K562 (cell line): ENCODE measurements around the gene RNF166. TPM values are rescaled to one million over a fixed set of nuclear protein-coding genes. Genes with fewer than 3 reads are reported as not detected.

Experiments
- ARNT ChIP-seq, 2 experiments: fragments of 450-650 bp; IDR thresholded peaks; 2 replicates each; pipeline ENCODE4 v1.6.1; 2016; ENCODE audit warnings: mild to moderate bottlenecking in 1 of 2
- BRCA1 ChIP-seq, 2 experiments: fragments of 450-650 bp in 1 of 2; sonication (generic) in 1 of 2; formaldehyde crosslinking in 1 of 2; IDR thresholded peaks; 2 replicates each; pipeline versions ENCODE4 v1.5.0 to v1.6.1; 2017 to 2020; ENCODE audit warnings: mild to moderate bottlenecking in 1 of 2, missing genetic modification reagents in 1 of 2
- FOXA1 ChIP-seq: fragments of 450-650 bp; IDR thresholded peaks from 2 replicates; pipeline ENCODE4 v1.6.1; 2016; ENCODE audit warnings: mild to moderate bottlenecking, borderline replicate concordance
- GTF2F1 ChIP-seq: IDR thresholded peaks from 2 replicates; pipeline ENCODE4 v1.6.1; 2011; ENCODE audit warnings: low read depth, low read length, improper control_type of control experiment
- HIVEP1 ChIP-seq: fragments of 250-450 bp; sonication (Bioruptor Pico); IDR thresholded peaks from 2 replicates; pipeline ENCODE4 v1.4.0; 2020; ENCODE audit warnings: mild to moderate bottlenecking
- IRF2 ChIP-seq: sonication (generic); formaldehyde crosslinking; IDR thresholded peaks from 2 replicates; pipeline ENCODE4 v1.8.1; 2022; ENCODE audit warnings: mild to moderate bottlenecking, missing genetic modification reagents
- KLF10 ChIP-seq: fragments of 250-450 bp; sonication (Bioruptor Pico); IDR thresholded peaks from 2 replicates; pipeline ENCODE4 v1.6.1; 2021; ENCODE audit warnings: matching md5 sums
- MTA3 ChIP-seq: fragments of 450-650 bp; formaldehyde crosslinking; IDR thresholded peaks from 2 replicates; pipeline ENCODE4 v1.6.1; 2017; ENCODE audit warnings: mild to moderate bottlenecking, borderline replicate concordance
- NELFE ChIP-seq: IDR thresholded peaks from 2 replicates; pipeline ENCODE4 v1.6.1; 2011; ENCODE audit warnings: mild to moderate bottlenecking; ENCODE audit not compliant: insufficient read depth, insufficient read length
- NUFIP1 ChIP-seq: fragments of 450-650 bp; IDR thresholded peaks from 2 replicates; pipeline ENCODE4 v1.6.1; 2018; ENCODE audit not compliant: partially characterized antibody
- POLR3G ChIP-seq: IDR thresholded peaks from 2 replicates; pipeline ENCODE4 v1.6.1; 2011; ENCODE audit not compliant: insufficient read length, insufficient replicate concordance; ENCODE audit errors: extremely low read depth
- PRPF4 ChIP-seq: fragments of 200-400 bp; formaldehyde crosslinking; IDR thresholded peaks from one replicate; pipeline ENCODE4 v1.6.1; 2017; ENCODE audit warnings: low read length, low read depth, mild to moderate bottlenecking; ENCODE audit not compliant: insufficient read depth, poor library complexity, severe bottlenecking
- PTBP1 ChIP-seq: fragments of 200-400 bp; formaldehyde crosslinking; IDR thresholded peaks from 2 replicates; pipeline ENCODE4 v1.6.1; 2017; ENCODE audit warnings: low read depth, low read length
- RBM17 ChIP-seq: fragments of 200-400 bp; formaldehyde crosslinking; IDR thresholded peaks from 2 replicates; pipeline ENCODE4 v1.6.1; 2017; ENCODE audit warnings: low read depth, mild to moderate bottlenecking, low read length, borderline replicate concordance
- SETDB1 ChIP-seq: IDR thresholded peaks from one replicate; pipeline ENCODE4 v1.6.1; 2012; ENCODE audit warnings: low read length, control low read depth, inconsistent platforms
- SLC30A9 ChIP-seq: fragments of 250-450 bp; sonication (Bioruptor Pico); IDR thresholded peaks from 2 replicates; pipeline ENCODE4 v1.8.0; 2022; ENCODE audit warnings: mild to moderate bottlenecking, moderate library complexity
- SPI1 ChIP-seq: IDR thresholded peaks from 2 replicates; pipeline ENCODE4 v1.6.1; 2011; ENCODE audit warnings: low read depth, low read length, control low read depth, borderline replicate concordance
- SRSF1 ChIP-seq: fragments of 200-400 bp; formaldehyde crosslinking; IDR thresholded peaks from 2 replicates; pipeline ENCODE4 v1.6.1; 2017; ENCODE audit warnings: mild to moderate bottlenecking, low read depth, low read length, moderate library complexity
- ZBED1 ChIP-seq: IDR thresholded peaks from 2 replicates; pipeline ENCODE4 v1.6.1; 2014
- ZFX ChIP-seq: sonication (generic); formaldehyde crosslinking; IDR thresholded peaks from 2 replicates; pipeline ENCODE4 v1.8.0; 2022; ENCODE audit warnings: mild to moderate bottlenecking, missing genetic modification reagents, moderate library complexity
- ZNF23 ChIP-seq: fragments of 250-450 bp; sonication (Bioruptor Pico); IDR thresholded peaks from 2 replicates; pipeline ENCODE4 v1.4.0; 2020; ENCODE audit warnings: mild to moderate bottlenecking
- ZNF232 ChIP-seq: sonication (generic); formaldehyde crosslinking; IDR thresholded peaks from 2 replicates; pipeline ENCODE4 v1.8.0; 2022; ENCODE audit warnings: mild to moderate bottlenecking, missing genetic modification reagents
- ZNF589 ChIP-seq: fragments of 200-800 bp; sonication (Bioruptor generic); IDR thresholded peaks from 2 replicates; pipeline ENCODE4 v1.6.1; 2016; ENCODE audit warnings: low read depth, missing genetic modification characterization, missing compliant biosample characterization
- ZNF668 ChIP-seq: fragments of 250-450 bp; sonication (Bioruptor Pico); IDR thresholded peaks from 2 replicates; pipeline ENCODE4 v1.8.0; 2022; ENCODE audit warnings: mild to moderate bottlenecking, inconsistent platforms
- polyA plus RNA-seq, 8 experiments: library from polyadenylated mRNA; depleted of rRNA in 4 of 8; stranded (reverse) in 5 of 8; unstranded in 3 of 8; fragments of >200 nt; fragmentation: Nextera tagmentation in 2 of 8; fragmentation: Illumina TruSeq in 1 of 8; extraction: Ambion mirVana in 2 of 8; extraction: Trizol in 1 of 8; gene quantifications; 2 replicates each; pipeline versions ENCODE4 v1.2.1 to v1.2.3, GENCODE V29; 2011 to 2014; ENCODE audit warnings: inconsistent platforms in 1 of 8, missing spikeins in 1 of 8
- total RNA-seq, 7 experiments: library from RNA; depleted of rRNA in 6 of 7; stranded (reverse); fragments of >200 nt in 6 of 7; fragmentation: Illumina TruSeq in 2 of 7; extraction: Trizol in 2 of 7; gene quantifications; 2 replicates each; pipeline versions ENCODE4 v1.2.1 to v1.2.3, GENCODE V29; 2011 to 2021; ENCODE audit warnings: low replicate concordance in 1 of 7
- TF ChIP-seq, protein P1 (sequence below): sonication (generic); formaldehyde crosslinking; IDR thresholded peaks from 2 replicates; pipeline ENCODE4 v1.5.0; 2020; ENCODE audit warnings: missing genetic modification reagents
- TF ChIP-seq, protein P2 (sequence below): fragments of 250-450 bp; sonication (Bioruptor Pico); IDR thresholded peaks from 2 replicates; pipeline ENCODE4 v1.5.0; 2022; ENCODE audit warnings: mild to moderate bottlenecking
- TF ChIP-seq, protein P3 (sequence below): fragments of 200-400 bp; formaldehyde crosslinking; IDR thresholded peaks from 2 replicates; pipeline ENCODE4 v1.6.1; 2017; ENCODE audit warnings: mild to moderate bottlenecking, low read depth, low read length, moderate library complexity

Gene RNF166
- total and polyA plus RNA-seq, 9 of the 15 experiments (the other 6 are each of a cell fraction or from before 2014, with no cell fraction given) = 0.56 to 60.3 (median 19.5) TPM

DNA sequence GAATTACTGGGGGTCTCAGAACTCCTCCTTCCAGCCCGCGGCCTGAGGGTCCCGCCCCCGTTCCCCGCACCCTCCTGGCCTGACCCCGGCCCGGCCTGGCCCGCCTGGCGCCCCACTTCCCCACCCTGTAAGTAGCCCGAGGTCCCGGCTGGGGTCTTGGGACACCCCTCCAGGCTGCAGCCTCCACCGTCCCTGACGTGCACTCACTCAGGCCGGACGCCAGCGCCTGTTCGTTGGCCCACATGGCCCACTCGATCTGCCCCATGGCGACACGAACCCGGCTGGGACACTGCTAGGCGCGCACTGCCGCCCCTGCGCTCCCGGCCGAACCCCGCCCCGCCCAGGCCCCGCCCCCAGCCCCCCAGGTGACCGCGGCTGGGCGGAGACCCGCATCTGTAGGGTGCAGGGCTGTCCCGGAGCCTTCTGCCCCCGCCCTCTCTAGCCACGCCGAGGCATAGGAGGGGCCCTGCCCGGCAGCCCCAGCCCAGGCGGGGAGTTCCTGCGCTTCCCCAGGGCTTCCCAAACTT, 55.4 kb downstream of the RNF166 start, which contains the start of gene CYBA (continued):
- TF ChIP-seq SRSF1 (no peak), IRF2 (CRISPR knock-in tag) (no peak), KLF10 (CRISPR knock-in tag) (no peak), MTA3 (no peak), NUFIP1 (no peak), SPI1 (no peak), ZNF232 (CRISPR knock-in tag) (no peak), ZNF668 (no peak), BRCA1 (IDR thresholded peaks at IDR 0.05) (no peak), BRCA1 (CRISPR knock-in tag; IDR thresholded peaks at IDR 0.05) (no peak), ZNF23 (no peak), SLC30A9 (CRISPR knock-in tag) (no peak), HIVEP1 (CRISPR knock-in tag) (no peak), FOXA1 (no peak), RBM17 (no peak), PRPF4 (no peak), ZNF589 (CRISPR knock-in tag) (no peak), ZBED1 (no peak), GTF2F1 (no peak), POLR3G (no peak), ZFX (CRISPR knock-in tag) (no peak; the same call in none of the 2 replicates), ARNT (IDR thresholded peaks at IDR 0.05) (no peak), PTBP1 (0 out of 2 replicates have a peak, but pooled peaks have one; percentile 18), SETDB1 (no peak), NELFE (no peak)
- TF ChIP-seq, protein P1, sequence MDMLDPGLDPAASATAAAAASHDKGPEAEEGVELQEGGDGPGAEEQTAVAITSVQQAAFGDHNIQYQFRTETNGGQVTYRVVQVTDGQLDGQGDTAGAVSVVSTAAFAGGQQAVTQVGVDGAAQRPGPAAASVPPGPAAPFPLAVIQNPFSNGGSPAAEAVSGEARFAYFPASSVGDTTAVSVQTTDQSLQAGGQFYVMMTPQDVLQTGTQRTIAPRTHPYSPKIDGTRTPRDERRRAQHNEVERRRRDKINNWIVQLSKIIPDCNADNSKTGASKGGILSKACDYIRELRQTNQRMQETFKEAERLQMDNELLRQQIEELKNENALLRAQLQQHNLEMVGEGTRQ (CRISPR knock-in tag) = no peak; the same call in 1 of the 2 replicates
- TF ChIP-seq, protein P2, sequence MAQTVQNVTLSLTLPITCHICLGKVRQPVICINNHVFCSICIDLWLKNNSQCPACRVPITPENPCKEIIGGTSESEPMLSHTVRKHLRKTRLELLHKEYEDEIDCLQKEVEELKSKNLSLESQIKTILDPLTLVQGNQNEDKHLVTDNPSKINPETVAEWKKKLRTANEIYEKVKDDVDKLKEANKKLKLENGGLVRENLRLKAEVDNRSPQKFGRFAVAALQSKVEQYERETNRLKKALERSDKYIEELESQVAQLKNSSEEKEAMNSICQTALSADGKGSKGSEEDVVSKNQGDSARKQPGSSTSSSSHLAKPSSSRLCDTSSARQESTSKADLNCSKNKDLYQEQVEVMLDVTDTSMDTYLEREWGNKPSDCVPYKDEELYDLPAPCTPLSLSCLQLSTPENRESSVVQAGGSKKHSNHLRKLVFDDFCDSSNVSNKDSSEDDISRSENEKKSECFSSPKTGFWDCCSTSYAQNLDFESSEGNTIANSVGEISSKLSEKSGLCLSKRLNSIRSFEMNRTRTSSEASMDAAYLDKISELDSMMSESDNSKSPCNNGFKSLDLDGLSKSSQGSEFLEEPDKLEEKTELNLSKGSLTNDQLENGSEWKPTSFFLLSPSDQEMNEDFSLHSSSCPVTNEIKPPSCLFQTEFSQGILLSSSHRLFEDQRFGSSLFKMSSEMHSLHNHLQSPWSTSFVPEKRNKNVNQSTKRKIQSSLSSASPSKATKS (CRISPR knock-in tag) = no peak
- TF ChIP-seq, protein P3, sequence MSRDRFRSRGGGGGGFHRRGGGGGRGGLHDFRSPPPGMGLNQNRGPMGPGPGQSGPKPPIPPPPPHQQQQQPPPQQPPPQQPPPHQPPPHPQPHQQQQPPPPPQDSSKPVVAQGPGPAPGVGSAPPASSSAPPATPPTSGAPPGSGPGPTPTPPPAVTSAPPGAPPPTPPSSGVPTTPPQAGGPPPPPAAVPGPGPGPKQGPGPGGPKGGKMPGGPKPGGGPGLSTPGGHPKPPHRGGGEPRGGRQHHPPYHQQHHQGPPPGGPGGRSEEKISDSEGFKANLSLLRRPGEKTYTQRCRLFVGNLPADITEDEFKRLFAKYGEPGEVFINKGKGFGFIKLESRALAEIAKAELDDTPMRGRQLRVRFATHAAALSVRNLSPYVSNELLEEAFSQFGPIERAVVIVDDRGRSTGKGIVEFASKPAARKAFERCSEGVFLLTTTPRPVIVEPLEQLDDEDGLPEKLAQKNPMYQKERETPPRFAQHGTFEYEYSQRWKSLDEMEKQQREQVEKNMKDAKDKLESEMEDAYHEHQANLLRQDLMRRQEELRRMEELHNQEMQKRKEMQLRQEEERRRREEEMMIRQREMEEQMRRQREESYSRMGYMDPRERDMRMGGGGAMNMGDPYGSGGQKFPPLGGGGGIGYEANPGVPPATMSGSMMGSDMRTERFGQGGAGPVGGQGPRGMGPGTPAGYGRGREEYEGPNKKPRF = no peak
